SK-N-MC (cell line): ENCODE measurements around the gene SEMA6D.

Source experiments
- EZH2 ChIP-seq: fragments of 200-600 bp; sonication (generic); IDR thresholded peaks from one replicate; pipeline ENCODE4 v1.6.1; 2017; ENCODE audit warnings: antibody characterized with exemption
- POLR2AphosphoS5 ChIP-seq: IDR thresholded peaks from 2 replicates; pipeline ENCODE4 v1.6.1; 2012; ENCODE audit warnings: mild to moderate bottlenecking, low read depth, low read length, borderline replicate concordance

DNA sequence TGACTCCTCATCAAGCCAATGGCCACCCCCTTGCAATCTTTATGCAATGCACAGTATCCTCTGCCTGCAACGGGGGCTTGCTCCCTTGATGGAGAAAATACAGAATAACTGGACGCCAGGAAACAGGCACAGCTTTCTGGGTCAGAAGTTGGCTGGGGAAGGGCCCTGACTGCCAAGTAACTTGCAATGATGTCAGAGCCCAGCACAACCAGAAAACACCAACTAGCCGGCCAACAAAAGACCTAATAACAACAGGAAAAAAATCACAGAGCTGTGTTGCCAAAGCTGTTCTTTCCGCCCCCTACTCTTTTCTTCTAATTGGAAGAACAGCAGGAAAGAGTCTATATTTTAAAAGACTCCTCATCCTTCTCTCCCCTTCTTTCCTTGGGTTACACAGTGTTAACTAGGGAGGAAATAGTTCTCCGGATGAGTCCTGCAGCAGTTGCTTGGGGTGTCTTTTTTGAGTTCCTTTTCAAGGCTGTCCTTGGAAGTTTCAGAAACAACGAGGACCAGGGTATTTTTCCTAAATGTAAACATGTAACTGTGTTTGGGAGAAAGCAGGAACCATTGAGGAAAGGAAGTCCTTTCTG lies 1.4 kb upstream of the SEMA6D start:
- TF ChIP-seq EZH2 (no peak), POLR2AphosphoS5 (no peak)
